ENCODE results near the gene KMT5B.

Gene KMT5B

GRCh38 chr11:68213135-68213515 is at the start of gene KMT5B:
KMT5B (minus strand) TSS chr11:68213296; CDS start chr11:68190076, 23,220 bp downstream.
- peak; percentile 48 for DNase-seq (ENCODE audit: extremely low spot score)
- POLR2A ChIA-PET = no interaction called here
- CTCF ChIA-PET = interaction anchor here (7.2 kb wide), 1 partner anchor 17 kb away, joined by 89 read pairs; no protein-coding TSS in a partner anchor
- TF ChIP-seq CTCF (IDR thresholded peaks at IDR 0.05; ENCODE audit: control extremely low read depth, extremely low read depth, low read depth, missing control alignments) = no peak

- no peak for TF ChIP-seq CTCF (IDR thresholded peaks at IDR 0.05; ENCODE audit: control extremely low read depth, extremely low read depth, low read depth, missing control alignments)
- ChIA-PET POLR2A (no interaction called here), CTCF (interaction anchor here (1.5 to 8.5 kb wide), 2 partner anchors 8 to 35 kb away, joined by 7 to 197 read pairs; partner anchors contain the start of gene C11orf24)
- no peak for DNase-seq (ENCODE audit: extremely low spot score)
These were observed 49.4 kb upstream of the KMT5B start for GRCh38 chr11:68262544-68262827.

GRCh38 chr11:68261749-68262543 is 48.9 kb upstream of the KMT5B start:
- ChIA-PET POLR2A (no interaction called here), CTCF (interaction anchor here (1.5 to 8.5 kb wide), 2 partner anchors 9 to 35 kb away, joined by 7 to 197 read pairs; partner anchors contain the start of gene C11orf24)
- TF ChIP-seq CTCF (IDR thresholded peaks at IDR 0.05; ENCODE audit: control extremely low read depth, extremely low read depth, low read depth, missing control alignments) = no peak
- no peak for DNase-seq (ENCODE audit: extremely low spot score)

- POLR2A ChIA-PET = interaction anchor here (2.0 kb wide), 1 partner anchor 11 kb away, joined by 7 read pairs; the partner anchor contains the start of gene C11orf24
- CTCF ChIA-PET = interaction anchor here (1.5 to 8.5 kb wide), 2 partner anchors 10 to 36 kb away, joined by 7 to 197 read pairs; partner anchors contain the start of gene C11orf24
- no peak for DNase-seq (ENCODE audit: extremely low spot score)
- no peak for TF ChIP-seq CTCF (IDR thresholded peaks at IDR 0.05; ENCODE audit: control extremely low read depth, extremely low read depth, low read depth, missing control alignments)
These were observed 47.9 kb upstream of the KMT5B start for GRCh38 chr11:68261006-68261405.

- ChIA-PET POLR2A (interaction anchor here (2.0 kb wide), 1 partner anchor 11 kb away, joined by 7 read pairs; the partner anchor contains the start of gene C11orf24), CTCF (interaction anchor here (1.7 to 8.5 kb wide), 4 partner anchors 11 to 188 kb away, joined by 4 to 197 read pairs (median 22); partner anchors contain the start of gene C11orf24)
- no peak for TF ChIP-seq CTCF (IDR thresholded peaks at IDR 0.05; ENCODE audit: control extremely low read depth, extremely low read depth, low read depth, missing control alignments)
- no peak for DNase-seq (ENCODE audit: extremely low spot score)
These were observed 47.4 kb upstream of the KMT5B start for GRCh38 chr11:68260484-68260883.

GRCh38 chr11:68259122-68259959 is 46.2 kb upstream of the KMT5B start:
- TF ChIP-seq CTCF (IDR thresholded peaks at IDR 0.05; ENCODE audit: control extremely low read depth, extremely low read depth, low read depth, missing control alignments) = no peak
- ChIA-PET CTCF (interaction anchor here (0.9 to 8.5 kb wide), 11 partner anchors 8 to 189 kb away, joined by 3 to 197 read pairs (median 4); partner anchors contain the start of gene C11orf24), POLR2A (interaction anchor here (0.6 to 2.0 kb wide), 3 partner anchors 12 to 77 kb away, joined by 3 to 7 read pairs (median 3); partner anchors contain the start of gene C11orf24)
- DNase-seq (ENCODE audit: extremely low spot score) = no peak

All from GM10248 (cell line).